Mesendoderm (in vitro differentiated cells): ENCODE results near the gene NDUFB5.
A peak's percentile ranks its signal among the peaks of the same experiment; 100 is the strongest.

Experiments
- DNase-seq: peaks from one replicate; pipeline ENCODE4 v3.0.0; 2013
- H2AK5ac ChIP-seq: 2 replicates; pipeline ENCODE4 v1.6.1; 2013; ENCODE audit warnings: low read length, inconsistent platforms
- H2BK120ac ChIP-seq: 2 replicates; pipeline ENCODE4 v1.6.1; 2013; ENCODE audit warnings: low read depth, mild to moderate bottlenecking, low read length, moderate library complexity, mixed read lengths
- H2BK15ac ChIP-seq: replicated peaks from 2 replicates; pipeline ENCODE4 v1.6.1; 2013; ENCODE audit warnings: low read depth, mild to moderate bottlenecking, moderate library complexity
- H2BK5ac ChIP-seq: 2 replicates; pipeline ENCODE4 v1.6.1; 2013; ENCODE audit warnings: low read length, inconsistent platforms
- H3K18ac ChIP-seq: 2 replicates; pipeline ENCODE4 v1.6.1; 2013; ENCODE audit warnings: mild to moderate bottlenecking, low read length, mixed read lengths
- H3K23ac ChIP-seq: one replicate; pipeline ENCODE4 v1.6.1; 2013; ENCODE audit warnings: low read length
- H3K27ac ChIP-seq: 2 replicates; pipeline ENCODE4 v1.5.1; 2013; ENCODE audit warnings: low read depth, mild to moderate bottlenecking, inconsistent platforms, low read length, moderate library complexity
- H3K27me3 ChIP-seq: 2 replicates; pipeline ENCODE4 v1.6.1; 2013; ENCODE audit warnings: low read length, control low read depth, mild to moderate bottlenecking, inconsistent platforms; ENCODE audit not compliant: insufficient read depth, poor library complexity
- H3K36me3 ChIP-seq: 2 replicates; pipeline ENCODE4 v1.6.1; 2013; ENCODE audit warnings: low read length, inconsistent platforms; ENCODE audit not compliant: control insufficient read depth, insufficient read depth
- H3K4ac ChIP-seq: one replicate; pipeline ENCODE4 v1.6.1; 2013; ENCODE audit warnings: low read depth, mild to moderate bottlenecking, low read length, moderate library complexity
- H3K4me1 ChIP-seq: 2 replicates; pipeline ENCODE4 v1.6.1; 2013; ENCODE audit warnings: low read depth, low read length, inconsistent platforms; ENCODE audit not compliant: control insufficient read depth
- H3K4me2 ChIP-seq: 2 replicates; pipeline ENCODE4 v1.6.1; 2013; ENCODE audit warnings: low read length
- H3K4me3 ChIP-seq: 2 replicates; pipeline ENCODE4 v1.5.1; 2013; ENCODE audit warnings: mild to moderate bottlenecking, low read length
- H3K56ac ChIP-seq: one replicate; pipeline ENCODE4 v1.6.1; 2013; ENCODE audit warnings: low read length
- H3K79me1 ChIP-seq: 2 replicates; pipeline ENCODE4 v1.6.1; 2013; ENCODE audit warnings: low read length, inconsistent platforms
- H3K79me2 ChIP-seq: 2 replicates; pipeline ENCODE4 v1.6.1; 2013; ENCODE audit warnings: mild to moderate bottlenecking, low read length; ENCODE audit not compliant: control insufficient read depth, insufficient read depth
- H3K9ac ChIP-seq: 2 replicates; pipeline ENCODE4 v1.6.1; 2013; ENCODE audit warnings: low read length, inconsistent platforms
- H4K5ac ChIP-seq: one replicate; pipeline ENCODE4 v1.6.1; 2013; ENCODE audit warnings: low read length
- H4K8ac ChIP-seq: one replicate; pipeline ENCODE4 v1.6.1; 2013; ENCODE audit warnings: low read depth, mild to moderate bottlenecking, control low read depth, low read length, moderate library complexity
- WGBS: extraction: QIAGEN DNeasy Blood & Tissue Kit; methylation state at CpG from one replicate; pipeline ENCODE4 v1.1.7; 2013; ENCODE audit warnings: low lambda C conversion rate, missing lambda C conversion rate; ENCODE audit not compliant: insufficient coverage; ENCODE audit errors: extremely low coverage; 5-methylcytosine and 5-hydroxymethylcytosine counted together

Gene NDUFB5

GRCh38 chr3:179661777-179662176, 57.2 kb downstream of the NDUFB5 start:
- H2BK15ac ChIP-seq = no peak overlapping the region
- no peak overlapping the region for H3K4ac ChIP-seq
- H4K5ac ChIP-seq = no peak overlapping the region
- DNase-seq = no peak
- no peak overlapping the region for H3K56ac ChIP-seq
- H2AK5ac ChIP-seq = no peak overlapping the region
- H3K27me3 ChIP-seq = no peaks in the 10 kb centered on the region
- no peak overlapping the region for H4K8ac ChIP-seq
- no peak overlapping the region for H3K23ac ChIP-seq
- no peak overlapping the region for H2BK120ac ChIP-seq
- H2BK5ac ChIP-seq = no peak overlapping the region
- H3K4me3 ChIP-seq = no peak overlapping the region
- no CpG with 5 or more reads among the region's 4 CpGs for WGBS
- peaks cover 3% of the 10 kb centered on the region for H3K4me1 ChIP-seq
- no peak overlapping the region for H3K18ac ChIP-seq
- H3K27ac ChIP-seq = no peak overlapping the region
- no peak overlapping the region for H3K9ac ChIP-seq
- H3K79me2 ChIP-seq = peaks cover 49% of the 10 kb centered on the region
- no peaks in the 10 kb centered on the region for H3K36me3 ChIP-seq
- peaks cover 44% of the 10 kb centered on the region for H3K79me1 ChIP-seq
- no peak overlapping the region for H3K4me2 ChIP-seq

GRCh38 chr3:179663093-179663492, 58.5 kb downstream of the NDUFB5 start:
- H4K8ac ChIP-seq = no peak overlapping the region
- peaks cover 47% of the 10 kb centered on the region for H3K79me1 ChIP-seq
- no peak overlapping the region for H2BK5ac ChIP-seq
- H2BK15ac ChIP-seq = no peak overlapping the region
- H3K27ac ChIP-seq = no peak overlapping the region
- no peak overlapping the region for H3K9ac ChIP-seq
- H2BK120ac ChIP-seq = no peak overlapping the region
- WGBS = no CpG with 5 or more reads among the region's 1 CpG
- no peak overlapping the region for H3K4me3 ChIP-seq
- no peak overlapping the region for H3K18ac ChIP-seq
- H2AK5ac ChIP-seq = no peak overlapping the region
- no peak overlapping the region for H4K5ac ChIP-seq
- DNase-seq = no peak
- no peaks in the 10 kb centered on the region for H3K36me3 ChIP-seq
- peaks cover 4% of the 10 kb centered on the region for H3K4me1 ChIP-seq
- no peak overlapping the region for H3K23ac ChIP-seq
- peaks cover 55% of the 10 kb centered on the region for H3K79me2 ChIP-seq
- H3K27me3 ChIP-seq = no peaks in the 10 kb centered on the region
- H3K4me2 ChIP-seq = no peak overlapping the region
- no peak overlapping the region for H3K56ac ChIP-seq
- no peak overlapping the region for H3K4ac ChIP-seq

- no peak overlapping the region for H3K4ac ChIP-seq
- H3K79me2 ChIP-seq = peaks cover 53% of the 10 kb centered on the region
- no peak overlapping the region for H3K4me3 ChIP-seq
- no CpG with 5 or more reads among the region's 1 CpG for WGBS
- H3K56ac ChIP-seq = no peak overlapping the region
- no peak overlapping the region for H4K5ac ChIP-seq
- H3K27me3 ChIP-seq = no peaks in the 10 kb centered on the region
- no peaks in the 10 kb centered on the region for H3K36me3 ChIP-seq
- peaks cover 4% of the 10 kb centered on the region for H3K4me1 ChIP-seq
- no peak overlapping the region for H2BK15ac ChIP-seq
- no peak overlapping the region for H3K23ac ChIP-seq
- H3K4me2 ChIP-seq = no peak overlapping the region
- no peak overlapping the region for H4K8ac ChIP-seq
- H3K27ac ChIP-seq = no peak overlapping the region
- no peak overlapping the region for H2BK5ac ChIP-seq
- DNase-seq = no peak
- H3K9ac ChIP-seq = no peak overlapping the region
- no peak overlapping the region for H3K18ac ChIP-seq
- H3K79me1 ChIP-seq = peaks cover 41% of the 10 kb centered on the region
- no peak overlapping the region for H2BK120ac ChIP-seq
- no peak overlapping the region for H2AK5ac ChIP-seq
Measured at GRCh38 chr3:179666030-179666429, 61.4 kb downstream of the NDUFB5 start.

DNA sequence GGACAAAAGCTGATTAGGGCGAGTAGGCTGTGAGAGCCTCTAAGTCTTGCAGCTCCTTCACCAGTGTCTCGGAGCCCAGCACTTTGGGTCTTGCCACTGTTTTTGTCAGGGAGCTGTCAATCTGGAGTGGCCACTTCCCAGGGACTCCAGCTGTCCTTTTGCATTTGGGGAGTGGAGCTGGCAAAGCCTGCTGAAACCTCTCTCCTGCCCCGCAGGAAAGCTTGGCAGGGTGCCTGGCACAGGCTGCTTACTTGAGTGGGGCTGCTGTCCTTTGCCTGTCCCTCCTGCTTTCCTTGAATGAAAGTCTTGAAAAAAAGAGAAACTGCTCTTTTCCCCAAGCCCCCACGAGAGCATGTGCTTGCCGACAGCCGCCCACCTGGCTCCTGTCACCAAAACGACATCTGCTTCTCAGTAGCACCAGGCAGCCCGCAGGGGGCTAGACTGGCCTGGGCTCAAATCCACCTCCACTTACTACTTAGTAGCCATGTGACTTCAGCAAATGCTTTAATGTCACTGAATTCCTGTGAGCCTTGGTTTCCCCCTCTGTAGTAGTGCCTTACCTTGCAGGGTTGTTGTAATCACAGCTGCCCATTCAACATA, 61.9 kb downstream of the NDUFB5 start:
- Histone ChIP-seq H3K4ac (no peak overlapping the region), H2AK5ac (no peak overlapping the region), H3K23ac (no peak overlapping the region), H3K56ac (no peak overlapping the region), H3K27me3 (no peaks in the 10 kb centered on the region), H4K5ac (no peak overlapping the region), H2BK15ac (no peak overlapping the region), H3K36me3 (no peaks in the 10 kb centered on the region), H3K4me2 (no peak overlapping the region), H3K18ac (no peak overlapping the region), H2BK5ac (no peak overlapping the region), H3K79me1 (peaks cover 38% of the 10 kb centered on the region), H3K9ac (no peak overlapping the region), H4K8ac (no peak overlapping the region), H3K4me1 (peaks cover 4% of the 10 kb centered on the region), H3K27ac (no peak overlapping the region), H3K79me2 (peaks cover 51% of the 10 kb centered on the region), H3K4me3 (no peak overlapping the region), H2BK120ac (no peak overlapping the region)
- peak; percentile 42 for DNase-seq
- WGBS = no CpG with 5 or more reads among the region's 8 CpGs

DNA sequence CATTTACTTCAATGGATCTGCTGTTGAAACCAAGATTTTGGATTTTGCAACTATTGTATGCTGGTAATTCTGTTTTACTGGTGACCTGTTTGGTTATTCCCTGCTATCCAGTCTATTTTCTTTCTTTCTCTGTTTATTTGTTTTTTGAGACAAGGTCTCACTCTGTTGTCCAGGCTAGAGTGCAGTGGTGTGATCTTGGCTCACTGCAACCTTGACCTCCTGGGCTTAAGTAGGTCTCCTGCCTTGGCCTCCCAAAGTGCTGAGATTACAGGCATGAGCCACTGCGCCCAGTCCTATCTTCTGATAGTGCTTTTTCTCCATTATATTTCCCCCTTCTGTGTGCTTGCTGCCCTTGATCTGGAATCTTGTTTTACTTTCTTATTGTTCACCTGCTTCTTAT, 63.8 kb downstream of the NDUFB5 start:
- H3K27me3 ChIP-seq = no peaks in the 10 kb centered on the region
- no peak for DNase-seq
- H2BK5ac ChIP-seq = no peak overlapping the region
- no peak overlapping the region for H4K8ac ChIP-seq
- H3K27ac ChIP-seq = no peak overlapping the region
- no peak overlapping the region for H3K4me3 ChIP-seq
- no peak overlapping the region for H3K18ac ChIP-seq
- H3K79me1 ChIP-seq = peaks cover 32% of the 10 kb centered on the region
- no peak overlapping the region for H4K5ac ChIP-seq
- peaks cover 40% of the 10 kb centered on the region for H3K79me2 ChIP-seq
- no peaks in the 10 kb centered on the region for H3K36me3 ChIP-seq
- H2AK5ac ChIP-seq = no peak overlapping the region
- H3K56ac ChIP-seq = no peak overlapping the region
- no peak overlapping the region for H2BK120ac ChIP-seq
- H3K4ac ChIP-seq = no peak overlapping the region
- WGBS = no CpG with 5 or more reads among the region's 1 CpG
- no peak overlapping the region for H3K9ac ChIP-seq
- H3K23ac ChIP-seq = no peak overlapping the region
- peaks cover 4% of the 10 kb centered on the region for H3K4me1 ChIP-seq
- H3K4me2 ChIP-seq = no peak overlapping the region
- no peak overlapping the region for H2BK15ac ChIP-seq

DNA sequence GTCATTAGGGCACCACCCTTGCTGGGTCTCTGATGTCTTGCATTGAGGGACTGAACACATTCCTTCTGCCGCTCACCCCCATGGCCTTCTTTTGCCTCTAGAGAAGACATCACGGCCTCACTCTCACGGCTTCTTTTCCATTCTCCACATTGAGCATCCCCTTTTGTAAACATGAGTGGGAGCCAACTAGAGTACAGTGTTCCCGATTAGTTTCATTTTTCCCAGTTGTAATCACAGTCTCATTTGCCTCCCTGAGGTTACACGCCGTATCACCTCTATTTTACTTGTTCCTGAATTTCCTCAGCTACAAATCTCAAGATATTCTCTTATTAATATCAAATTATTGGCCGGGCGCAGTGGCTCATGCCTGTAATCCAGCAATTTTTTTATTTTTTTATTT, 65.7 kb downstream of the NDUFB5 start:
- DNase-seq = no peak
- no peak overlapping the region for H3K18ac ChIP-seq
- no peak overlapping the region for H4K8ac ChIP-seq
- no peaks in the 10 kb centered on the region for H3K27me3 ChIP-seq
- peaks cover 4% of the 10 kb centered on the region for H3K4me1 ChIP-seq
- no peak overlapping the region for H3K9ac ChIP-seq
- no peak overlapping the region for H4K5ac ChIP-seq
- no peak overlapping the region for H3K23ac ChIP-seq
- H3K4ac ChIP-seq = no peak overlapping the region
- no peaks in the 10 kb centered on the region for H3K36me3 ChIP-seq
- no peak overlapping the region for H3K4me2 ChIP-seq
- H3K79me1 ChIP-seq = peaks cover 24% of the 10 kb centered on the region
- H3K27ac ChIP-seq = no peak overlapping the region
- WGBS = no CpG with 5 or more reads among the region's 8 CpGs
- no peak overlapping the region for H3K4me3 ChIP-seq
- H2AK5ac ChIP-seq = no peak overlapping the region
- H2BK120ac ChIP-seq = no peak overlapping the region
- no peak overlapping the region for H2BK15ac ChIP-seq
- no peak overlapping the region for H2BK5ac ChIP-seq
- H3K56ac ChIP-seq = no peak overlapping the region
- peaks cover 31% of the 10 kb centered on the region for H3K79me2 ChIP-seq
